K562 (cell line): Measurements from ENCODE around the gene CBLC. TPM values are rescaled to one million over a fixed set of nuclear protein-coding genes. Genes with fewer than 3 reads are reported as not detected.

Experiments used
- HDGF ChIP-seq: fragments of 450-650 bp; IDR thresholded peaks from 2 replicates; pipeline ENCODE4 v1.6.1; 2016
- HNRNPL ChIP-seq: fragments of 200-400 bp; formaldehyde crosslinking; IDR thresholded peaks from 2 replicates; pipeline ENCODE4 v1.6.1; 2017; ENCODE audit warnings: low read depth, mild to moderate bottlenecking, low read length
- MLLT1 ChIP-seq, 2 experiments: fragments of 450-650 bp; IDR thresholded peaks; 2 replicates each; pipeline ENCODE4 v1.6.1; 2016
- MNT ChIP-seq, 2 experiments: fragments of 450-650 bp; conservative IDR thresholded peaks; 2 replicates each; pipeline ENCODE4 v1.6.1; 2017; ENCODE audit warnings: mild to moderate bottlenecking in 2 of 2, moderate library complexity in 2 of 2
- POLR3G ChIP-seq: IDR thresholded peaks from 2 replicates; pipeline ENCODE4 v1.6.1; 2011; ENCODE audit not compliant: insufficient read length, insufficient replicate concordance; ENCODE audit errors: extremely low read depth
- SMAD4 ChIP-seq: fragments of 250-450 bp; sonication (Bioruptor Pico); conservative IDR thresholded peaks from 2 replicates; pipeline ENCODE4 v1.8.0; 2021; ENCODE audit warnings: inconsistent platforms, mild to moderate bottlenecking, moderate library complexity
- polyA plus RNA-seq, 8 experiments: library from polyadenylated mRNA; depleted of rRNA in 4 of 8; stranded (reverse) in 5 of 8; unstranded in 3 of 8; fragments of >200 nt; fragmentation: Nextera tagmentation in 2 of 8; fragmentation: Illumina TruSeq in 1 of 8; extraction: Ambion mirVana in 2 of 8; extraction: Trizol in 1 of 8; gene quantifications; 2 replicates each; pipeline versions ENCODE4 v1.2.1 to v1.2.3, GENCODE V29; 2011 to 2014; ENCODE audit warnings: inconsistent platforms in 1 of 8, missing spikeins in 1 of 8
- total RNA-seq, 7 experiments: library from RNA; depleted of rRNA in 6 of 7; stranded (reverse); fragments of >200 nt in 6 of 7; fragmentation: Illumina TruSeq in 2 of 7; extraction: Trizol in 2 of 7; gene quantifications; 2 replicates each; pipeline versions ENCODE4 v1.2.1 to v1.2.3, GENCODE V29; 2011 to 2021; ENCODE audit warnings: low replicate concordance in 1 of 7
- TF ChIP-seq, protein P1 (sequence below), 2 experiments: fragments of 450-650 bp in 1 of 2; sonication (generic) in 1 of 2; formaldehyde crosslinking in 1 of 2; IDR thresholded peaks; 2 replicates each; pipeline versions ENCODE4 v1.7.1 to v1.9.0; 2016 to 2022; ENCODE audit warnings: inconsistent platforms in 1 of 2, mild to moderate bottlenecking in 1 of 2, missing genetic modification reagents in 1 of 2

Gene CBLC
- total and polyA plus RNA-seq, 9 of the 15 experiments (the other 6 are each of a cell fraction or from before 2014, with no cell fraction given): 0.09 TPM; not detected in 8

DNA sequence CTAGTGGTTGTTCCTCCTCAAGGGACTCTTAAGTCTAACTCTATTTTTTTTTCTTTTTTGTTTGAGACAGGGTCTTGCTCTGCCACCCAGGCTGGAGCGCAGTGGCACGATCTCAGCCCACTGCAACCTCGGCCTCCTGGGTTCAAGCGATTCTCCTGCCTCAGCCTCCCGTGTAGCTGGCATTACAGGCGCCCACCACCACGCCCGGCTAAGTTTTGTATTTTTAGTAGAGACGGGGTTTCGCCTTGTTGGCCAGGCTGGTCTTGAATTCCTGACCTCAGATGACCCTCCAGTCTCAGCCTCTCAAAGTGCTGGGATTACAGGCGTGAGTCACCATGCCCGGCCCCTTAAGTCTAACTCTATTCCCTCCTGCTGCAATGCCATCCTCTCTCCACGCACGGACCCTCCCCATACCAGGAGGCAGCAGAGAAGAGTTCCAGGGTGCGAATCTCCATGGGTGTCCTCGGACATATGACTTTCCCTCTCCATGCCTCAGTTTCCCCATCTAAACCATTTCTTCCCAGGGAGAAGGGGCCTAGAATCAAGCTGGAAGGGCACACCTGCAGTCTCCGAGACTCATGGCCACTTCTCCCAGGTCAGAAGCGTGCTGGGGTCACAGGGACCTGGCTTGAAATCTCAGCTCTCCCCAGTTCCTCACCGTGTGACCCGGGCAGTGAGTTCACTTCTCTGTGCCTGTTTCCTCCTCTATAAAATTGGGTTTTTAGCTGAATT, 35.2 kb upstream of the CBLC start (continued):
- TF ChIP-seq, protein P1, sequence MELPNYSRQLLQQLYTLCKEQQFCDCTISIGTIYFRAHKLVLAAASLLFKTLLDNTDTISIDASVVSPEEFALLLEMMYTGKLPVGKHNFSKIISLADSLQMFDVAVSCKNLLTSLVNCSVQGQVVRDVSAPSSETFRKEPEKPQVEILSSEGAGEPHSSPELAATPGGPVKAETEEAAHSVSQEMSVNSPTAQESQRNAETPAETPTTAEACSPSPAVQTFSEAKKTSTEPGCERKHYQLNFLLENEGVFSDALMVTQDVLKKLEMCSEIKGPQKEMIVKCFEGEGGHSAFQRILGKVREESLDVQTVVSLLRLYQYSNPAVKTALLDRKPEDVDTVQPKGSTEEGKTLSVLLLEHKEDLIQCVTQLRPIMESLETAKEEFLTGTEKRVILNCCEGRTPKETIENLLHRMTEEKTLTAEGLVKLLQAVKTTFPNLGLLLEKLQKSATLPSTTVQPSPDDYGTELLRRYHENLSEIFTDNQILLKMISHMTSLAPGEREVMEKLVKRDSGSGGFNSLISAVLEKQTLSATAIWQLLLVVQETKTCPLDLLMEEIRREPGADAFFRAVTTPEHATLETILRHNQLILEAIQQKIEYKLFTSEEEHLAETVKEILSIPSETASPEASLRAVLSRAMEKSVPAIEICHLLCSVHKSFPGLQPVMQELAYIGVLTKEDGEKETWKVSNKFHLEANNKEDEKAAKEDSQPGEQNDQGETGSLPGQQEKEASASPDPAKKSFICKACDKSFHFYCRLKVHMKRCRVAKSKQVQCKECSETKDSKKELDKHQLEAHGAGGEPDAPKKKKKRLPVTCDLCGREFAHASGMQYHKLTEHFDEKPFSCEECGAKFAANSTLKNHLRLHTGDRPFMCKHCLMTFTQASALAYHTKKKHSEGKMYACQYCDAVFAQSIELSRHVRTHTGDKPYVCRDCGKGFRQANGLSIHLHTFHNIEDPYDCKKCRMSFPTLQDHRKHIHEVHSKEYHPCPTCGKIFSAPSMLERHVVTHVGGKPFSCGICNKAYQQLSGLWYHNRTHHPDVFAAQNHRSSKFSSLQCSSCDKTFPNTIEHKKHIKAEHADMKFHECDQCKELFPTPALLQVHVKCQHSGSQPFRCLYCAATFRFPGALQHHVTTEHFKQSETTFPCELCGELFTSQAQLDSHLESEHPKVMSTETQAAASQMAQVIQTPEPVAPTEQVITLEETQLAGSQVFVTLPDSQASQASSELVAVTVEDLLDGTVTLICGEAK (IDR thresholded peaks at IDR 0.05): 0 out of 2 replicates have a peak, but pooled peaks have one; percentile 20
- TF ChIP-seq, protein P1 (CRISPR knock-in tag; IDR thresholded peaks at IDR 0.05): no peak
- TF ChIP-seq HDGF (no peak), MLLT1 (IDR thresholded peaks at IDR 0.05) (peak in 1 of 2 experiments; percentile 14; a peak in 1 of 4 replicates), SMAD4 (CRISPR knock-in tag) (0 out of 2 replicates have a peak, but pooled peaks have one; percentile 17), MNT (conservative IDR thresholded peaks at IDR 0.05) (0 out of 4 replicates have a peak, but pooled peaks of 1 of the 2 experiments have one; percentile 13), POLR3G (no peak), HNRNPL (0 out of 2 replicates have a peak, but pooled peaks have one; percentile 5)
